HepG2 (cell line): ENCODE data around the gene SPIRE1. TPM values are rescaled to one million over a fixed set of nuclear protein-coding genes. Genes with fewer than 3 reads are reported as not detected.

Experiments
- ATAC-seq: fragments of 200-7000 bp; cut with Tn5 transposase; 3 replicates; pipeline ENCODE4 v1.9.1; 2020; ENCODE audit warnings: mild to moderate bottlenecking, moderate library complexity
- BruUV-seq: library from RNA; stranded (reverse); fragments of 400-500 nt; replicated peaks from 2 replicates; lab custom pipeline; 2021; lab: Mats Ljungman, UMichigan
- CTCF ChIA-PET: fragments of 300-600 bp; formaldehyde crosslinking; extraction: SDS; loops from one replicate; lab custom pipeline; 2021; ENCODE audit warnings: low total read pairs, inconsistent platforms, low intra/inter-chr PET ratio; lab: Yijun Ruan, JAX
- POLR2A ChIA-PET: fragments of 350-600 bp; sonication (Branson Sonifier 250); formaldehyde crosslinking; loops from one replicate; lab custom pipeline; 2020; ENCODE audit warnings: antibody characterized with exemption, inconsistent platforms; lab: Yijun Ruan, JAX
- DNase-seq: peaks from one replicate; pipeline ENCODE4 v3.0.0-alpha.2; 2015; ENCODE audit warnings: low spot score
- FAIRE-seq: peaks from 3 replicates; lab custom pipeline; 2011; peaks lifted over from hg19 to GRCh38; lab: Jason Lieb, UNC
- H2AFZ ChIP-seq: one replicate; pipeline ENCODE4 v1.6.1; 2011; ENCODE audit warnings: low read length, inconsistent platforms
- H3K27ac ChIP-seq: fragments of 300-600 bp; 3 replicates; pipeline ENCODE4 v1.8.0; 2011; ENCODE audit warnings: mixed run types, mild to moderate bottlenecking, mixed read lengths, low read length, inconsistent platforms; ENCODE audit not compliant: insufficient read depth; ENCODE audit errors: extremely low read length
- H3K27me3 ChIP-seq, 2 experiments: fragments of 200-600 bp in 1 of 2; 2 replicates in 1 of 2; 3 replicates in 1 of 2; pipeline versions ENCODE4 v1.6.0 to v1.8.0; 2011; ENCODE audit warnings: low read length in 2 of 2, mild to moderate bottlenecking in 2 of 2, moderate library complexity in 2 of 2, inconsistent platforms in 1 of 2; ENCODE audit not compliant: insufficient read depth in 2 of 2, control insufficient read depth in 1 of 2
- H3K36me3 ChIP-seq, 2 experiments: fragments of 200-600 bp in 1 of 2; replicated peaks in 1 of 2; 2 replicates in 1 of 2; 3 replicates in 1 of 2; pipeline versions ENCODE4 v1.5.1 to v1.8.0; 2011; ENCODE audit warnings: low read length in 2 of 2, inconsistent platforms in 1 of 2; ENCODE audit not compliant: insufficient read depth in 2 of 2, control insufficient read depth in 1 of 2
- H3K4me1 ChIP-seq: 2 replicates; pipeline ENCODE4 v1.5.1; 2012; ENCODE audit warnings: low read length, inconsistent platforms; ENCODE audit not compliant: insufficient read depth
- H3K4me2 ChIP-seq: 2 replicates; pipeline ENCODE4 v1.6.0; 2011; ENCODE audit warnings: low read depth, low read length, inconsistent platforms
- H3K4me3 ChIP-seq, 3 experiments: fragments of 200-600 bp in 1 of 3; sonication (generic), shearing (Covaris generic) in 1 of 3; replicated peaks in 1 of 3; 2 replicates each; pipeline ENCODE4 v1.5.1; 2011 to 2016; ENCODE audit warnings: low read length in 3 of 3, inconsistent platforms in 2 of 3, low read depth in 2 of 3, mild to moderate bottlenecking in 2 of 3, control low read depth in 1 of 3, mixed read lengths in 1 of 3; ENCODE audit not compliant: insufficient read depth in 1 of 3
- H3K79me2 ChIP-seq: one replicate; pipeline ENCODE4 v1.6.1; 2011; ENCODE audit warnings: low read length, inconsistent platforms; ENCODE audit not compliant: insufficient read depth
- H3K9ac ChIP-seq: 2 replicates; pipeline ENCODE4 v1.6.0; 2011; ENCODE audit warnings: mild to moderate bottlenecking, low read depth, low read length, inconsistent platforms; ENCODE audit not compliant: insufficient read depth
- H3K9me3 ChIP-seq: 2 replicates; pipeline ENCODE4 v1.5.1; 2012; ENCODE audit warnings: mild to moderate bottlenecking, low read length
- H4K20me1 ChIP-seq: 2 replicates; pipeline ENCODE4 v1.6.0; 2011; ENCODE audit warnings: inconsistent platforms, mild to moderate bottlenecking, low read length, moderate library complexity; ENCODE audit not compliant: insufficient read depth
- HNRNPUL1 ChIP-seq: fragments of 200-400 bp; formaldehyde crosslinking; IDR thresholded peaks from 2 replicates; pipeline ENCODE4 v1.6.1; 2017; ENCODE audit warnings: low read depth, mild to moderate bottlenecking, low read length, moderate library complexity
- JARID2 ChIP-seq: sonication (generic); formaldehyde crosslinking; IDR thresholded peaks from 2 replicates; pipeline ENCODE4 v1.8.1; 2023; ENCODE audit warnings: missing genetic modification reagents, inconsistent platforms; ENCODE audit not compliant: insufficient replicate concordance
- NBN ChIP-seq: fragments of 450-650 bp; conservative IDR thresholded peaks from 2 replicates; pipeline ENCODE4 v1.6.1; 2017
- TOPORS ChIP-seq: sonication (generic); formaldehyde crosslinking; IDR thresholded peaks from 2 replicates; pipeline ENCODE4 v1.8.0; 2023; ENCODE audit warnings: mild to moderate bottlenecking, missing genetic modification reagents
- ZFYVE20 ChIP-seq: sonication (generic); formaldehyde crosslinking; IDR thresholded peaks from 2 replicates; pipeline ENCODE4 v1.8.0; 2023; ENCODE audit warnings: low read depth, mild to moderate bottlenecking, moderate library complexity, missing genetic modification reagents, borderline replicate concordance
- ZNF136 ChIP-seq: sonication (generic); formaldehyde crosslinking; IDR thresholded peaks from 2 replicates; pipeline ENCODE4 v1.8.1; 2022; ENCODE audit warnings: low read depth, mild to moderate bottlenecking, moderate library complexity, missing genetic modification reagents
- WGBS: methylation state at CpG from one replicate; pipeline ENCODE4 v1.1.6; 2017; ENCODE audit warnings: low lambda C conversion rate; 5-methylcytosine and 5-hydroxymethylcytosine counted together
- in situ Hi-C: cut with HindIII; loops from 2 replicates; pipeline ENCODE4 v1.10.0; 2017; ENCODE audit warnings: low pct_unique_long_range_greater_than_20kb; ENCODE audit not compliant: extremely low pct_ligation_motif_present
- intact Hi-C: fragments of 100-400 bp; cut with micrococcal nuclease; formaldehyde crosslinking; loops from one replicate; pipeline ENCODE4 v1.10.0; 2022; ENCODE audit not compliant: unreplicated experiment
- polyA plus RNA-seq, 8 experiments: library from polyadenylated mRNA; depleted of rRNA in 3 of 8; stranded (reverse) in 7 of 8; unstranded in 1 of 8; fragments of >200 nt; fragmentation: Illumina TruSeq in 4 of 8; extraction: Trizol in 4 of 8; gene quantifications; 2 replicates each; pipeline versions ENCODE4 v1.2.1 to v1.2.3, GENCODE V29; 2011 to 2016; ENCODE audit warnings: low read depth in 4 of 8, missing spikeins in 1 of 8, mixed read lengths in 1 of 8; ENCODE audit not compliant: insufficient read depth in 1 of 8
- total RNA-seq, 5 experiments: library from RNA; depleted of rRNA; stranded (reverse); fragments of >200 nt; fragmentation: Illumina TruSeq; extraction: Trizol; gene quantifications; 2 replicates each; pipeline ENCODE4 v1.2.3, GENCODE V29; 2016; ENCODE audit warnings: low read depth in 1 of 5
- TF ChIP-seq, protein P1 (sequence below): sonication (generic); formaldehyde crosslinking; conservative IDR thresholded peaks from 2 replicates; pipeline ENCODE4 v1.4.0; 2020; ENCODE audit warnings: mild to moderate bottlenecking, missing genetic modification reagents, moderate library complexity
- TF ChIP-seq, protein P2 (sequence below): sonication (generic); formaldehyde crosslinking; IDR thresholded peaks from 2 replicates; pipeline ENCODE4 v1.4.0; 2020; ENCODE audit warnings: missing genetic modification reagents, low read depth, mild to moderate bottlenecking, borderline replicate concordance
- TF ChIP-seq, protein P3 (sequence below): sonication (generic); formaldehyde crosslinking; conservative IDR thresholded peaks from 2 replicates; pipeline ENCODE4 v1.4.0; 2020; ENCODE audit warnings: missing genetic modification reagents

SPIRE1 gene
- total and polyA plus RNA-seq, 2 of the 13 experiments (the other 11 are each of a cell fraction or from before 2014, with no cell fraction given), result 9.9 to 21.3 TPM

DNA sequence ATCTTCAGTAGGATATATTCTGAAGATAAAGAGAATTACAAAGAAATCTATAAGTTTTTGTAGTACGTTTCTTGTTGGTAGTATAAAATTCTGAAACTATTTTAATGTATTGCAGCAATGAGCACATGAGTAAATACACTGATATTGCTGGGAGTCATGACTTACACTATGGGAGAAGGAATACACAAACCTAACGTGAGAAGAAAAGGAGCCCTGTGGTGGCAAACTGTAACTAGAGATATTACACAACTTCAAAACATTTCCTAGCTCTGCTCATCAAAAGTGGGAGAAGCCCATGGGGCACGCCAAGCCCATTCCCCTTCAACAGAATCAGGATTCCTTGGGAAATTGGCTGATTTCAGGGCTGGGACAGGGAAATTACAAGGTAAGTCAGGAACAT is 20.5 kb downstream of the SPIRE1 start (continued):
- TF ChIP-seq, protein P1, sequence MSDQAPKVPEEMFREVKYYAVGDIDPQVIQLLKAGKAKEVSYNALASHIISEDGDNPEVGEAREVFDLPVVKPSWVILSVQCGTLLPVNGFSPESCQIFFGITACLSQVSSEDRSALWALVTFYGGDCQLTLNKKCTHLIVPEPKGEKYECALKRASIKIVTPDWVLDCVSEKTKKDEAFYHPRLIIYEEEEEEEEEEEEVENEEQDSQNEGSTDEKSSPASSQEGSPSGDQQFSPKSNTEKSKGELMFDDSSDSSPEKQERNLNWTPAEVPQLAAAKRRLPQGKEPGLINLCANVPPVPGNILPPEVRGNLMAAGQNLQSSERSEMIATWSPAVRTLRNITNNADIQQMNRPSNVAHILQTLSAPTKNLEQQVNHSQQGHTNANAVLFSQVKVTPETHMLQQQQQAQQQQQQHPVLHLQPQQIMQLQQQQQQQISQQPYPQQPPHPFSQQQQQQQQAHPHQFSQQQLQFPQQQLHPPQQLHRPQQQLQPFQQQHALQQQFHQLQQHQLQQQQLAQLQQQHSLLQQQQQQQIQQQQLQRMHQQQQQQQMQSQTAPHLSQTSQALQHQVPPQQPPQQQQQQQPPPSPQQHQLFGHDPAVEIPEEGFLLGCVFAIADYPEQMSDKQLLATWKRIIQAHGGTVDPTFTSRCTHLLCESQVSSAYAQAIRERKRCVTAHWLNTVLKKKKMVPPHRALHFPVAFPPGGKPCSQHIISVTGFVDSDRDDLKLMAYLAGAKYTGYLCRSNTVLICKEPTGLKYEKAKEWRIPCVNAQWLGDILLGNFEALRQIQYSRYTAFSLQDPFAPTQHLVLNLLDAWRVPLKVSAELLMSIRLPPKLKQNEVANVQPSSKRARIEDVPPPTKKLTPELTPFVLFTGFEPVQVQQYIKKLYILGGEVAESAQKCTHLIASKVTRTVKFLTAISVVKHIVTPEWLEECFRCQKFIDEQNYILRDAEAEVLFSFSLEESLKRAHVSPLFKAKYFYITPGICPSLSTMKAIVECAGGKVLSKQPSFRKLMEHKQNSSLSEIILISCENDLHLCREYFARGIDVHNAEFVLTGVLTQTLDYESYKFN, result no peak
- TF ChIP-seq, protein P2, sequence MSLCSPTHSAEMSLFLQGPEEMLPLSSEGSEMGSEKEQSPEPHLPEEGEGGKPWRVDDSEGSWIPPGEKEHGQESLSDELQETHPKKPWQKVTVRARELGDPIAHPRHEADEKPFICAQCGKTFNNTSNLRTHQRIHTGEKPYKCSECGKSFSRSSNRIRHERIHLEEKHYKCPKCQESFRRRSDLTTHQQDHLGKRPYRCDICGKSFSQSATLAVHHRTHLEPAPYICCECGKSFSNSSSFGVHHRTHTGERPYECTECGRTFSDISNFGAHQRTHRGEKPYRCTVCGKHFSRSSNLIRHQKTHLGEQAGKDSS (CRISPR knock-in tag), result no peak

DNA sequence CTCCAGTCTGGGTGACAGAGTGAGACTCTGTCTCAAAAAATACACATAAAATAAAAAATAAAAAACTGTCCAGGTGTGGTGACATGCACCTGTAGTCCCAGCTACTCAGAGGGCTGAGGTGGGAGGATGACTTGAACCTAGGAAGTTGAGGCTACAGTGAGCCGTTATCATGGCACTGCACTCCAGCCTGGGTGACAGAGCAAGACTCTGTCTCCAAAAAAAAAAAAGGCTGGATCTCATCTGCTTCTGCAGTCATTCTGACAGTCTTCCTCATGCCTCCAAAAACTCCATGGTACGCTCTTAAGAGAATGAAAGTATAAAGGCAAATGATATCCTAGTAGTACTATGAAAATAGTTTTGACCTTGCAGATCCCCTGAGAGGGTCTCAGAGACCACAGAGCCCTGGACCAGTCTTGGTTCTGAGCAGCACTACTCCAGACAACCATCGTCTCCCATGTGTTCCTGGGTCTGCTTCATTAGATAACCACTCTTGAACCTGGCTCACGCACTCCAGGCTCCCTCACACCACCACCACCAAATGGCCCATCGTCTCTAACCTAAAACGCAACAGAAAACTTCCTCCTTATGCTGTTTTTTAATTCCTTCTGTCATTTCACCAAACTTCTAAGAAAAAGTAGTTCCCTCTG is 26.0 kb downstream of the SPIRE1 start:
- FAIRE-seq, result no peak
- WGBS, result 86% methylated on average over 6 of the region's 6 CpGs
- no peak for TF ChIP-seq TOPORS (CRISPR knock-in tag)
- no peak for TF ChIP-seq ZFYVE20 (CRISPR knock-in tag)
- no peak for TF ChIP-seq ZNF136 (CRISPR knock-in tag)
- no peak for TF ChIP-seq NBN
- no peak for TF ChIP-seq HNRNPUL1
- TF ChIP-seq, protein P3, sequence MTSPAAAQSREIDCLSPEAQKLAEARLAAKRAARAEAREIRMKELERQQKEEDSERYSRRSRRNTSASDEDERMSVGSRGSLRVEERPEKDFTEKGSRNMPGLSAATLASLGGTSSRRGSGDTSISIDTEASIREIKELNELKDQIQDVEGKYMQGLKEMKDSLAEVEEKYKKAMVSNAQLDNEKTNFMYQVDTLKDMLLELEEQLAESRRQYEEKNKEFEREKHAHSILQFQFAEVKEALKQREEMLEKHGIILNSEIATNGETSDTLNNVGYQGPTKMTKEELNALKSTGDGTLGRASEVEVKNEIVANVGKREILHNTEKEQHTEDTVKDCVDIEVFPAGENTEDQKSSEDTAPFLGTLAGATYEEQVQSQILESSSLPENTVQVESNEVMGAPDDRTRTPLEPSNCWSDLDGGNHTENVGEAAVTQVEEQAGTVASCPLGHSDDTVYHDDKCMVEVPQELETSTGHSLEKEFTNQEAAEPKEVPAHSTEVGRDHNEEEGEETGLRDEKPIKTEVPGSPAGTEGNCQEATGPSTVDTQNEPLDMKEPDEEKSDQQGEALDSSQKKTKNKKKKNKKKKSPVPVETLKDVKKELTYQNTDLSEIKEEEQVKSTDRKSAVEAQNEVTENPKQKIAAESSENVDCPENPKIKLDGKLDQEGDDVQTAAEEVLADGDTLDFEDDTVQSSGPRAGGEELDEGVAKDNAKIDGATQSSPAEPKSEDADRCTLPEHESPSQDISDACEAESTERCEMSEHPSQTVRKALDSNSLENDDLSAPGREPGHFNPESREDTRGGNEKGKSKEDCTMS (CRISPR knock-in tag), result no peak
- TF ChIP-seq JARID2 (CRISPR knock-in tag), result no peak
- ChIA-PET POLR2A (no interaction called here), CTCF (no interaction called here)
- peaks cover 2% of the 10 kb centered on the region for H3K79me2 ChIP-seq
- H3K4me2 ChIP-seq, result no peak overlapping the region
- no peaks in the 10 kb centered on the region for H4K20me1 ChIP-seq
- no peak for DNase-seq
- TSS peak; percentile 25 for BruUV-seq
- no peaks in the 10 kb centered on the region for H3K4me1 ChIP-seq
- ATAC-seq, result no peak
- no peaks in the 10 kb centered on the region for H3K9me3 ChIP-seq
- no peak overlapping the region for H2AFZ ChIP-seq
- in situ Hi-C loops (no loop called here), intact Hi-C loops (no loop called here)
- no peak overlapping the region for H3K4me3 ChIP-seq
- no peak overlapping the region for H3K9ac ChIP-seq
- no peaks in the 10 kb centered on the region for H3K27me3 ChIP-seq
- no peak overlapping the region for H3K27ac ChIP-seq
- no peaks in the 10 kb centered on the region for H3K36me3 ChIP-seq
